Measurements from ENCODE around the gene SLC52A1.
"Not testable (repeated sequence)": the region's sequence is repeated elsewhere in the genome, so short reads cannot be mapped to it uniquely, and the experiment has no call there.

Gene SLC52A1

DNA sequence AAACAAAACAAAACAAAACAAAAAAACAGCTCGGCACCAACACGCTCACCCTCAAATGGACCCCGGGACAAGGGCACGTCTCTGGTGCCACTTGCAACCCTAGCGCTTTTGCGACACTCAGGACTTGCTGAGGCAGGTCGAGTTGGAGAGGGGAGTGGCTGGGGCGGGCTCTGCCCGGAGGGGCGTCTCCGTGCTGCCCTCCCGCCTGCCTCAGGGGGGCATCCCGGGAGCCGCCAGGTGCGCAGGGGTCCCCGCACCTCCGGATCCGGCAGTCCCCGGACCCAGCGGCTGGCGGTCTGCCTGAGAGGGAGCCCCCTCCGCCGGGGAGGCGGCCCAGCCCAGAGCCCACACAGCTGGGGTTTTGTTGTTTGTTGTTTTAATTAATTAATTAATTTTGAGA lies at the start of gene SLC52A1:
Gene SLC52A1, minus strand, starts transcription at position 112 of the 400 bp plus-strand sequence. CDS start 820 bp downstream, outside the sequence.
- in situ Hi-C loops (cut with MboI; ENCODE audit: low sequenced_read_pairs) = no loop called here

DNA sequence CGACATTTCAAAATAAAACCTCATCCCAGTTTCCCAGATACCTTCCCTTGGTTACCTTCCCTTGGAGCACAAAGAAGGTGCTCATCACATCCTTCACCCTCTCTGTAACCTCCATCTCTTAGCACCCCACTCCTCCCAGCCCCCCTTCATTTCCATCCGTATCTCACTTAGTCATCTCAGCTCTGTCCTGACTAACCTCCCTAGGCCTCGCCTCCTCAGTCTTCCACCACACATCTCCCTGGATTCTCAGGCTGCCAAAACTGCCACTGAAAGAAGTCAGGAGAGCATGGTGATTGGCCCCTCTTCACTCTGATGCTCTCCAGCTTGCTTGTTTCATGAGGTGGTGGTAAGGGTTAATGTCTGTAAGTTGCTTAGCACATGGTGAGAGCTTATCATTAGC lies 45.4 kb upstream of the SLC52A1 start:
- in situ Hi-C loops (cut with MboI; ENCODE audit: low sequenced_read_pairs) = no loop called here

DNA sequence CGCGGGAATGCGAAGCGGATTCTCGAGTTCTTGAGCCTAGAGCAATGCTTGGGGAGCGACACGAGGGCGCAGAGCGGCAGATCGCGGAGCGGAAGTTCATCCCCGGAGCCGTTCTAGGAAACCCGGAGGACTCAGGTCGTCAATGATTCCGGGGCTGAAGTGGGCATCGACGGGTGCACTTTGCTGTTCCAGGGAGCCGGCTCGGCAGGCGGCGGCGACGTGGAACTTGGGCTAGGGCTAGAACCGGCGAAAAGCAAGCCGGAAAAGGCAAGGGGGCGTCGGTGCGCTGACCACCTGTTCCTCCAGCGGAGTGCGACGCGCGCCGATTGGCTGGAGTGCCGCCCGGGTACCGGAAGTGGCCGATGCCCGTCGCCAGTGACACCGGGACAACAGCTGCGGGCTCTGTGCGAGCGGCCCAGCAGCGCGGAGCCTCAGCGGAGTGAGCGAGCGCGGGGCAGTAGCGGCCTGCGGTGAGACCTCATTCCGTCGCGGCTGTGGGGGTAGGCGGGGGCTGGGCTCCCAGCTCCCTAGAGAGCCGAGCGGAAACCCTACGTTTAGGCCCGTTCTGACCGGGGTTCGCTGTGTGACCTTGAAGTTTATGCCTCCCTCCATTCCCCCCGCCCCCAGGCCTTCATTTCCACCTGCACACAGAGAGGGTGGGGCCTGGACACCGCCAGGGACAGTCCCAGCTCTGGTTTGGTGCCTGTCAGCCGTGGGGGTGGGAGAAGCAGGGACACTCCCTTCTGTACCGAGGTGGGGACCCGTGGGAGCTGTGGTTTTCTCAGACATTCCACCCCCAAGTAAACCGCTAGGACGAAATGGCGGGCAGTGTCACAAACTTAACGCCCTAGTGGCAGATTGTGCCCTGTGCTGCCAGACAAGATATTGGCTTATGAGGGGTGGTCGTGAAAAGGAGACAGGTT lies 43.1 kb upstream of the SLC52A1 start, which contains the start of gene ZFP3:
Gene ZFP3, plus strand, starts transcription at position 362 of the 923 bp plus-strand sequence. CDS start 13,038 bp downstream, outside the sequence.
- in situ Hi-C loops (cut with MboI; ENCODE audit: low sequenced_read_pairs) = no loop called here

DNA sequence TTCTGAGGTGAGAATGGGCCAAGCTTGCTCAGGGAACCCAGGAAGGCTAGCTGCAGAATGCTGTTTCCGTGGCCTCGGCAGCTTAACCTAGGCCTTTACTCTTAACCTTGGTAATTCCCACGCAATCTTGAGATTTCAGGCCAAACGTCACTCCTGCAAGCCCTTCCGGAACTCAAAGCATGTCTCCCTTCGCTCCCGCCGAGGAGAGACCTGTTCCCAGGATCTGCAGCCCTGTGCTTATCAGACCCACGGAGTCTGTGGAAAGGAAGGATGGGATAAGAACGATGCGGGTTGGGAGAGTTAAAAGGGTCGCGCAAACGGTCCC lies 42.5 kb upstream of the SLC52A1 start:
- in situ Hi-C loops (cut with MboI; ENCODE audit: low sequenced_read_pairs) = no loop called here

DNA sequence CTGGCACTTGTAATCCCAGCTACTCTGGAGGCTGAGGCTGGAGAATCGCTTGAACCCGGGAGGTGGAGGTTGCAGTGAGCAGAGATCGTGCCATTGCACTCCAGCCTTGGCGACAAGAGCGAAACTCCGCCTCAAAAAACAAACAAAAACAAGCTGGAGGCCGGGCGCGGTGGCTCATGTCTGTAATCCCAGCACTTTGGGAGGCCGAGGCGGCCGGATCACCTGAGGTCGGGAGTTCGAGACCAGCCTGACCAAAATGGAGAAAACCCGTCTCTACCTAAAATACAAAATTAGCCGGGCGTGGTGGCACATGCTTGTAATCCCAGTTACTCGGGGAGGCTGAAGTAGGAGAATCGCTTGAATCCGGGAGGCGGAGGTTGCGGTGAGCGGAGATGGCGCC lies 42.0 kb upstream of the SLC52A1 start:
- in situ Hi-C loops (cut with MboI; ENCODE audit: low sequenced_read_pairs) = not testable (repeated sequence)

DNA sequence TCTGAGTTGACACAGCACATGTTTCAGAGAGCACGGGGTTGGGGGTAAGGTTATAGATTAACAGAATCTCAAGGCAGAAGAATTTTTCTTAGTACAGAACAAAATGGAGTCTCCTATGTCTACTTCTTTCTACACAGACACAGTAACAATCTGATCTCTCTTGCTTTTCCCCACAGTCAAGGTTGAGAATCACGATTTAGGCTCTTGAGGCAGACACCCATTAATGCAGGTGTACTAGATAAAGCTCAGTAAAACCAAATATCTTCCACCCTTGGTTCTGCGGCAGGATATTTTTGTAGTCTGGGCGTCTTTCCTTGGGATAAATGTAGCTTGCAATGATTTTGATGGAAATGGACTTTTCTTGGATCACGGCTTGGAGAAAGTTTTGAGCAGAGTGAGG lies 40.2 kb upstream of the SLC52A1 start:
- in situ Hi-C loops (cut with MboI; ENCODE audit: low sequenced_read_pairs) = not testable (repeated sequence)

DNA sequence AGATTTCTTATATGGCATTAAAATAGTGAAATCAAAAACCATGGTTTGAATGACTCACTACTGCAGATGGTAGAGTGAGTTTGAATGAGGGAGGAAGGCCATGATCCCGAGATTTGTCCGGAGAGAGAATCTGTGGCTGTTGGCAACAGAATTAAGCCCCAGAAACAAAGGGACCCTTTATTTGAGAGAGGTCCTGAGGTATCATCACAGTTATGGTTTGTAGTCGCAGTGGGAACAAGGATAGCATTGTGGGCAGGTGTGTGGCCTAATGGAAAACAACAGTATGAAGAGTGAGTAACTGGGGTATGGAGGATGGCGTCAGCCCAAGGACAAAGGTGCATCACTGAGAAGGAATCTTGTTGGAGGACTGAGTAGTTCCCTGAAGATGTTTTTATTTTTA lies 34.5 kb upstream of the SLC52A1 start:
- in situ Hi-C loops (cut with MboI; ENCODE audit: low sequenced_read_pairs) = no loop called here

DNA sequence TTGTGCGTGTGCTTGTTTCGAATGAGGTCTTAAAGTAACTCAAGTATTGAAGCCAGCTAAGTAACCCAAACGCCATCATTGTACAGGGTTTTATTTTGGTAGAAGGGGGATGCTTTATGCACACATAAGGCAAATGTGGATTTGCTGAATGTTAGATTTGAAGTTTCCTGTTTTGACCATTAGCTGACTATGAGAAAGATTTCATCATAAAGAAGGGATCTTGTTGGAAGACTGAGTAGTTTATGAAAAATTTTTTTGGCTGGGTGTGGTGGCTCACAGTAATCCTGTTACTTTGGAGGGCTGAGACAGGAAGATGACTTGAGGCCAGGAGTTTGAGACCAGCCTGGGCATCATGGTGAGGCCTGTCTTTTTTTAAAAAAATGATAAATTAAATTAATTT lies 33.0 kb upstream of the SLC52A1 start:
- in situ Hi-C loops (cut with MboI; ENCODE audit: low sequenced_read_pairs) = no loop called here

DNA sequence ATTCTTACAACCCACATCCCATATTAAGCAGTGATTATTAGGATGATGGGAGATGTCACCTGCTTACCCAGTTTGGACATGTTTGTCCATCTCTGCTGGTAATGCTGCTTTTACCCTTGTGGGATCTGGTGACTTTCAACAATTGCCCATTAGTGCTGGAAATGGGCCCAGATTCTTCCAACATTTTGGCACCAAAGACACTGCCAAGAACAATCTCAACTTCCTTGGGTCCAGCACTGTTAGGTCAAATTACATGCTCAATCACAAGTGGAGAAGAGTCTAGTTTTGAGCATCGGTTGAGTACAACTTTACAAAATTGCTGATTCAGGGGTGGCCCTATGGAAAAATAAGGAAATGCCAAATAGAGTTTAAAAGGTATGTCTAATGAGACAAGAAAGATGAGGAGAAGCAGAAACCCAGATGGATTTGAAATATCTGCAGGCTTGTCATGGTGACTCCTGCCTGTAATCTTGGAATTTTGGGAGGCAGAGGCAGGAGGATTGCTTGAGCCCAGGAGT lies 30.1 kb upstream of the SLC52A1 start:
- in situ Hi-C loops (cut with MboI; ENCODE audit: low sequenced_read_pairs) = no loop called here

DNA sequence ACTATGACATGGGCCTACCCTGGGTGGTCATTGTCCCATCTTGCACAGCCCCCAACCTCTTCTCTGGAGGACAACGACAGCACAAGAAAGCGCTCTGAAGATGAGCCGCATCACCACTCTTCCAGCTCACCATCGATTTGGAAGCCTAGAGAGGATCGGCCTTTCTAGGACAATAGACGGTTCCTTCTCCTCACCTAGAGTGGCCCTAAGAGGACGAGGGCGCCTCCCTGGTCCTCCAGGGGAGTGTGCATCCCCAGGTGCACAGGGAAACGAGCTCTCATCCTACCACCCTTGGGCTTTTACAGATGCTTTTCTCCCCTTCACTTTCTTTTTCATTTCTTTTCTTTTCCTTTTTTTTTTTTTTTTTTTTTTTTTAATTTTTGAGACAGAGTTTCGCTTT lies 20.3 kb upstream of the SLC52A1 start:
- in situ Hi-C loops (cut with MboI; ENCODE audit: low sequenced_read_pairs) = no loop called here

DNA sequence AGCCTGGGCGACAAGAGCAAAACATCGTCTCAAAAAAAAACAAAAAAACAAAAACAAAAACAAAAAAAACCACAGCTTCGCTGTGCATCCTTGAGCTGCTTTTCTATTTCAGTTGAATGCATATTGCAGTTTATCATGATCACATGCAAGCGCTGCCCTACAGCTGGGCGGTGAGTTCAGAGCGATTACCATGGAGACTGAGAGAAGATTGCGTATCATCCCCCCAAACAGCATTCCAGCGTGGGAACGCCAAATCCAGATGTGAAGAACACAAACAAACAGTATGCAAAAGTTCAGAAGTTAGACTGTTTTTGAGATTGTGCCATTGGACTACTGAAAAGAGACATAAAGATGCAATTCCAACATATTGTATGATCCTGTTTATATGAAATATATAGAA lies 15.1 kb upstream of the SLC52A1 start:
- in situ Hi-C loops (cut with MboI; ENCODE audit: low sequenced_read_pairs) = no loop called here

DNA sequence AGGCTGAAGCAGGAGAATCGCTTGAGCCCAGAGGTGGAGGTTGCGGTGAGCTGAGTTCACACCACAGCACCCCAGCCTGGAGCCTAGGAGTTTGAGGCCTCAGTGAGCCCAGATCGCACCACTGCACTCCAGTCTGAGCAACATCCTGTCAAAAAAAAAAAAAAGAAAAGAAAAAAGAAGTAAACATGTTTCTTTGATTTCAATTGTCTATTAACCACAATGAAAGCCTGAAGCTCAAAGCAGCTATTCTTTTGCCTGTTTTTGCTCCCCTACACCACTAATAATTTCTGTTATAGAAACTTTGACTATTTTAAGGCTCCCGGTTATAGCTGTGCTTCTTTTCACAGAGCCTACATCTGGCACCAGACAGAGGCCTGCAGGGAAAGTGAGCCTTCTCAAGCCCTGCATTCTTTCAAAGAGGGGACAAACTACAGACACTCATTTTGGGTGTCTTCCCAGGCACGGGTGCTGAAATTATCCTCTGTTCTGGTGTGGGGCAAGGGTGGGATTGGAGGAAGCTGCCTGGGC lies 14.2 kb upstream of the SLC52A1 start:
- in situ Hi-C loops (cut with MboI; ENCODE audit: low sequenced_read_pairs) = no loop called here

DNA sequence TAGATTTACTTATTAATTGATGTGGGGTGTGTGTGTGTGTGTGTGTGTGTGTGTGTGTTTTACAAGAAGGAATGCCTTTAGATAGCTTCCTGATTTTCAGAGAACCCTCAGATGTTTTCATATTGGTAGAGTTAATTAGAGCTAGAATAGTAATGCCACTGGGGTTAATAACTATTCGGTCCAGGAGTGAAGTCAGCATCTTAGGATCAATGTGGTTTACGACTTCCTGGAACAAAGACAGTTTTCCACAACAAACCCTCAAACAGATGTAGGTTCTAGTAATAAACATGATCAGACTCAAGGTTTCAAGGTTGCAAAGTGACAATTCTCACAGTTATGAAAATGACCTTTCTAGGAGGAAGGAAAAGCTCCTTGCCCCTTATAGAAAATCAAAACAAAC lies 12.2 kb upstream of the SLC52A1 start:
- in situ Hi-C loops (cut with MboI; ENCODE audit: low sequenced_read_pairs) = no loop called here

DNA sequence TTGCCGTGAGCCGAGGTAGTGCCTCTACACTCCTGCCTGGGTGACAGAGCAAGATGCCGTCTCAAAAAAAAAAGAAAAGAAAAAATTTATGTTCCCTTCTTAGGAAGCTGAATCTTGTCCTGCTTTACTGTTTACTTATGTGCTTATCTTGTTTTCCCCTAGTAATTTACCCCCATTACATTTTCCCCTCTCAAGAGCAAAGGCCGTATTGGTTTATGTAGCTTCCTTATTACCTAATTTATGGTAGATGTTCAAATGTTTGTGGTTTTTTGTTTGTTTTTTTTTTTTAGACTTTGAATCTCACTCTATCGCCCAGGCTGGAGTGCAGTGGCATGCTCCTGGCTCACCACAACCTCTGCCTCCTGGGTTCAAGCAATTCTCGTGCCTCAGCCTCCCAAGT lies 10.3 kb upstream of the SLC52A1 start:
- in situ Hi-C loops (cut with MboI; ENCODE audit: low sequenced_read_pairs) = no loop called here

DNA sequence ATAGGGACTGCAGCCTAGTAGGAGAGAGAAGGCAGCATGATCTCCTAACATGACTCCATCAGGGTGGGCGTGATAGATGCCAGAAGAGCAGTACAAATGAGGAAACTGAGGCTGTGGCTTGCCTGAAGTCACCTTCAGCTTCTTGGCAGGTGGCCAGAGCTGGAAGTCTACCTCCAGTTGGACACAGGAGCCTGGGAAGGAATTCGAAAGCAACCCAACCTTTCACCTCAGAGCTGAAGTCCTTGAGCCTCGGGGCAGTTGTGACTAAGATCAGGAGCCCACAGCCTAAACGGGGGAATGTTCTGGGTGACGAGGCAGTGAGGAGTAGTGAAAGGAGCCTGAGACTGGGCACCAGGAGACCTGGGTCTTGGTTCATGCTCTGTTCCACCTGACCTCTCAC lies 9.4 kb upstream of the SLC52A1 start:
- in situ Hi-C loops (cut with MboI; ENCODE audit: low sequenced_read_pairs) = no loop called here

DNA sequence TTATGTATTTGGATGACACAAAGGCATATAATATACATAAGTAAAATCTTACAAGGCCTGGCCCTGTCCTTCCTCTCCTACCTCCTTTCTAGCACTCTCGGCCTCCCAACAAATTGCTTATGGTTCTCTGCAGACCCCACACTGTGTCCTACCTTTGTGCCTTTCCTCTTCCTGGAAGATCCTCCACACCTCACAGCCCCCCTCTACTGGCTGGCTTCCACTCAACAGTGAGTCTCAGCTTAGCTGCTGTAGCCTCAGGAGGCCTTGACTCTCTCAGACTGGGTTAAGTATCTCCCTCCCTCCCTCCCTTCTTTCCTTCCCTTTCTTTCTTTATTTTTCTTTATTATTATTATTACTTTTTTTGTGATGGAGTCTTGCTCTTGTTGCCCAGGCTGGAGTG lies 8.3 kb upstream of the SLC52A1 start:
- in situ Hi-C loops (cut with MboI; ENCODE audit: low sequenced_read_pairs) = no loop called here

DNA sequence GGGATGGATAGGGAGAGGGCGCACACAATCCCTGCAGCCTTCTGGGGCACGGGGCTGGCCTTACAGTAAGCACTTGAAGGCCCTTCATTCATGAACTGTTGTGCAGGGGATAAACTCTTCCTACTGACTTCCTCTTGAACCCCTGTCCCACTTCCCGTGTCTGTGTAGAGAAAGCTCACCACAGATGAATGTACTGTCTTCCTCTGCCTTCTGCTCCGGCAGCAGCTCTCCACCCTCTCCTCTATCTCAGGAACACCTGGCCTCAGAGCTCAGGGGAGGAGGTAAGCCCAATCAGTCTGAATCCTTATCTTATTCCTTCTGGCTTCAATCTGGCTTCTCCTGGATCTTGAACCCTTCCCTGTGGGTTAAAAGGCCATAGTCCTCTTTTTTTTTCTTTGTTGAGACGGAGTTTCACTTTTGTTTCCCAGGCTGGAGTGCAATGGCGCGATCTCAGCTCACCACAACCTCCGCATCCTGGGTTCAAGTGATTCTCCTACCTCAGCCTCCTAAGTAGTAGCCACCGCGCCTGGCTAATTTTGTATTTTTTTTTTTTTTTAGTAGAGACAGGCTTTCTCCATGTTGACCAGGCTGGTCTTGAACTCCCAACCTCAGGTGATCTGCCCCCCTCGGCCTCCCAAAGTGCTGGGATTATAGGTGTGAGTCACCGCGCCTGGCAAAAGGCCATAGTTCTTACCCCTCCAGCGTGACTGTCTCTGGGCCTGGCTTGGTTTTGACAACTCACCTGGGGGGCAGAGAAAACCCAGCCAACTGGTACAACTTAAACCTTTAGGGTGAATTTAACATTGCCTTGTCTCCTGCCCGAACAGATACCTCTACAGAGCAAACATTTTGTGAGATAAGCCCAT lies 7.2 kb upstream of the SLC52A1 start:
- in situ Hi-C loops (cut with MboI; ENCODE audit: low sequenced_read_pairs) = no loop called here

DNA sequence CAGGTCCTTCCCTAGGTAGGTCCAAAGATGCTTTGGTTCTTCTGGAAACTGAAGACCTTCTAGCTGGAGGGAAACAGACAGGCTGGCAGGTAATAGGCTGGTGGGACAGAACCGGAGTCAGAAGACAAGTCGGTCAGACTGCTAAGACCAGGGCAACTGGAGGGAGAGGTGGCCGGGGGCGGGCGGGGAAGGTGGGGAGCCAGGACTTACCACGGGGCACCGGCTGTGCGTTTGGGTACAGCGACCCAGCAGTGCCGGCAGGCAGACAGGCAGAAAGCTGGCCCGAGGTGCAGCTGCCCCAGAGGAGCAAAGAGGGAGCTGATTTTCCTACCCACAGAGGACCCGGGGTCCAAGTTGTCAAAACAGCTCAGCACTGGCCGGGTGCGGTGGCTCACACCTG lies 575 bp downstream of the SLC52A1 start:
- in situ Hi-C loops (cut with MboI; ENCODE audit: low sequenced_read_pairs) = no loop called here

DNA sequence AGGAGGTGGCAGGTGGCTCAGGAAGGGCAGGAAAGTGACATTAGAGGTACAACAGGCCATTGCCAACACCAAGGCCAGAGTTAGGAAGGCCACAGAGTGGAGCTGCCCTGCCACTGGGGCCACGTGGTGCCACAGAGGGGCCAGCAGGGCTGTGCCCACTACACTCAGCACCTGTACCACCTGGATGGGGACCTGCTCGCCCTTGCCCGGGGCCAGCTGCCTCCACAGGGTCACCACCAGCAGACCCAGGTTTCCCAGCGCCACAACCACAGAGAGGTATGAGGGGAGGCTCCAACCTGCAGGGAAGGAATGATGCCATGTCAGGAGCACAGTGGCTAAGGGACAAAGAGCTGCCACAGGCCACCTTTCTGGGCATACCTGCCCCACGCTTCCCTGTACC lies 1.2 kb downstream of the SLC52A1 start:
- in situ Hi-C loops (cut with MboI; ENCODE audit: low sequenced_read_pairs) = no loop called here

DNA sequence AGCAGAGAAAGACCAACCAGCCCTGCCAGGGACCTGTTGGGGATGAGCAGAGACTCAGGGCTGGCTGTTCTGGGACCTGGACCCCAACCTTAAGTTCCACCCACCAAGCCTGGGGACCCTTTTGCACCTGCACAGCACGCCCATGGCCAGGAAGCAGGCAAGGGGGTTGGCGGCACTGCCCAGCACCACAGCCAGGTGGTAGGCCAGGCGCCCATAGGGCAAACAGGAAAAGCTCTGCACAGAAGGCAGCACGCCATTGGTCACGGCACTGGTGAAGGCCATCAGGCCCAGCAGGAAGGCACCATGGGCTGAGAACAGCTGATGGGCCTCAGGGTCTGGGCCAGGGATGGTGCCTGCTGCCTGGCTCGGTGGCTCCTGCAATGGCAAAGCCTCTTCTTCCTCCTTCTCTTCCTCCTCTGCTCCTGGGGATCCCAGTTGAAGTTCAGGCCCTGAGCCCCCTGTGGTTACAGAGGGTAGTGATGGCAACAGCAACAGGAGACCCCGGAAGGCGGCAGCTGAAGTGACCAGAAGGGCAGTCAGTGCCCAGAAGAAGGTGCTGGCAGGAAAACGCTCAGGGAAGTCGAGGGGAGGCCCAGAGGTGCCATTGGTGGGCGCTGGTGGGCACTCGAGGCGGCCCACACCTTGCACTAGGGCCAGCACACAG lies 1.7 kb downstream of the SLC52A1 start:
- in situ Hi-C loops (cut with MboI; ENCODE audit: low sequenced_read_pairs) = no loop called here

DNA sequence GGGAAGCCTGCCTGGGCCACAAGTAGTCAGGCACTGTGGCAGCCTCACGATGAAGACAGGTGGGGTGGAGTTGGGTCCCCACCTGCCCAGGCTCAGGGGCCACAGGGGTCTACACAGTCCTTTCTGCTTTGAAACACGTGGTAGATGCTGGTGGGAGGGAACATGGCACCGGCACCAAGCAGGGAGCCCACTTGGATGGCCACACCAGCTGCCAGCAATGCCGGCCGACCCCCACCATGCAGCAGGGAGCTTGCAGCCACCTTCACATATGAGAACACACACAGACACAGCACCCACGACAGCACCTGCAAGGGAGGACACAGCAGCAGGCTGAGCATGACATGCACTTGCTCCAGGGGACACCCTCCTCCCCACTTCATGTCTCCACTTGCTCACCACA lies 2.4 kb downstream of the SLC52A1 start:
- in situ Hi-C loops (cut with MboI; ENCODE audit: low sequenced_read_pairs) = no loop called here
